ENCODE measurements around the gene NPIPA3.
"Not testable (repeated sequence)": the region's sequence is repeated elsewhere in the genome, so short reads cannot be mapped to it uniquely, and the experiment has no call there.

The NPIPA3 gene

DNA sequence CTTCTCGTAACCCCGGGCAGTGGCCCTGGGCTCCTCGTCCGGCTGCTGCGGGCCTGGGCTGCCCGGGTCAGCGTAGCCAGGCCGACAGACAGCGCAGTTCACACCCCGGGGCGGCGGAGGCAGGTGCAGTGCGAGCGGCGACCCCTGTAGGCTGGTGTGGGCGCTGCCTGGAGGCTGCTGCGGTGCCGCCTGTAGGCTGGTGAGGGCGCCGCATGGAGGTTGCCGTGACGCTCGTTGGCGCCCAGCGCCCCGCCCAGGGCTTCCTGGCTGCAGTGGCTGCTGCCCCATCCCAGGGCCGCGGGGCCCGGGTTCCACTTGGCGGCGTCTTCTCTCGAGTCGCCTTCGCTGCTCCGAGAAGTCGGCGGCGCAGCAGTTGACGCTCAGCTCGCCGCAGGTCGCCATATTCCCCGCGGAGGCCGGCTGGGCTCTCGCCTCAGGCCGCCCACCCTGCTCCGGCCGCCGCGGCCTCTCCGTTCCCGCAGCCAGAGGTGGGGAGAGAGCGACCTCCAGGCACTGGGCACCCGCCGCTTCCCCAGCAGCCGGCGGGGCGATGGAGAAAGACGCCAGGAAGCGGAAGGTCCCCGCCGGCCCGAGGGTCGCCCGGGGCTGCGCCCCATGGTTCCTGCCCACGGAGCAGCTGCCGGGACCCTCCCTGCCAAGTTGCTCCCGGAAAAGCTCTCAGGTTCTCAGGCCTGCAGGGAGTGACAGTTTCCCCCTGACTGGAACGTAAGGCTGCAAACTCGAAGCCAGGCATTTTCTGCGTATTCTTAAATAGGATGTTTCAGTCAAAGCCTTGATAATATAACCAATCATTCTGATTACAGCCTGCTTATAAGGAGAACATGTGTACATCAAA is at the start of gene NPIPA3:
Gene NPIPA3 (plus strand): TSS at position 256 of the 856 bp plus-strand sequence. CDS start 5,533 bp downstream, outside the sequence.
- not testable (repeated sequence) for DNase-seq

GRCh38 chr16:14658063-14658462 is 45.1 kb upstream of the NPIPA3 start:
- no peak for DNase-seq

- DNase-seq, result no peak
Observed at GRCh38 chr16:14667347-14668266, 35.6 kb upstream of the NPIPA3 start.

DNA sequence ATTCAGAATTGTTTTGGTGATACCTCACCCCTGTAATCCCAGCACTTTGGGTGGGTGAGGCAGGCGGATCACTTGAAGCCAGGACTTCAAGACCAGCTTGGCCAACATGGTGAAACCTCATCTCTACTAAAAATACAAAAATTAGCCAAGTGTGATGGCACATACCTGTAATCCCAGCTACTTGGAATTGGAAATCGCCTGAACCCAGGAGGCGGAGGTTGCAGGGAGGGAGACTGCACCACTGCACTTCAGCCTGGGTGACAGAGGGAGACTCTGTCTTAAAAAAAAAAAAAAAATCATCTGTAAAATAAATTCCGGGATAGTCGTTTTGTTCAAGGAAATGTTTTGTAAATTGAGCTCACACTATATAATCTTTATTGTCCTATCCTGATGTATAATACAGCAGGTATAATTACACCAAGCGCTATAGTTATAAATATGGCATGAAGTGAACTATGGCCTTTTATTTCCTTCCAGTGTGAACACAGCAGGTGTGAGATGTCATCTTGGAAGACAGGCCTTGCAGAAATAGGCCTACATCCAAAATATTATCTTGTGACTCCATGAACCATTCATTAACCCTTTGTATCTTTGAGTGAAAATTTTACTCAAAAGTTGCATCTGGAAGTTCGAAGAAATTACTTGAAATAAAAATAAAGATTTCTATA is 34.5 kb upstream of the NPIPA3 start:
- DNase-seq, result no peak

GRCh38 chr16:14669776-14670175 is 33.4 kb upstream of the NPIPA3 start:
- DNase-seq, result no peak

DNA sequence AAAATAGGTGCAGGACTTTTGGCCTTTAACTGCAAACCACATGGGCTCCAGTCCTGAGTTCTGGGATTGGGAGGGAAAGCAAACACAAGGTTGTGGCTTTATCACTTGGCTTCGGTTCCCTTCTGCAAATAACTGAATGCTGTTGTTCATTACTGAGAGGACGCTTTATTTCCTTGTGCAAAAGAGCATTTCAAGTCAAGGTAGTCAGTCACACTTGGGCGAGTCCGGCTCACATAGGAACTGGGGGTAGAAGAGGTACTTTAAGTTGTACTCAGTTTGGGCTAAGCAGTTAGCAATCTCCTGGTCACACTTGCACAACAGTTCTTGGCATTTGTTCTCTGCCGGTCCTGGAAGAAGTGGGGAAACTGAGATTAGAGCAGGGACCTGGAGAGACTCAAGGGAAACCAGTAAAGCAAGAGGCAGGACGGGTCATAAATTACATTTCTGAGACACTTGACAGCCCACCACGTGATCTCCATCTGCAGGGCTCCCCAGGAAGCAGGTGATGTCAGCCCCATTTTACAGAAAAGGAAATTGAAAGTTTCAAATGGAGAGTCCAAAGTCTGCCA is 30.7 kb upstream of the NPIPA3 start:
- DNase-seq, result no peak

DNA sequence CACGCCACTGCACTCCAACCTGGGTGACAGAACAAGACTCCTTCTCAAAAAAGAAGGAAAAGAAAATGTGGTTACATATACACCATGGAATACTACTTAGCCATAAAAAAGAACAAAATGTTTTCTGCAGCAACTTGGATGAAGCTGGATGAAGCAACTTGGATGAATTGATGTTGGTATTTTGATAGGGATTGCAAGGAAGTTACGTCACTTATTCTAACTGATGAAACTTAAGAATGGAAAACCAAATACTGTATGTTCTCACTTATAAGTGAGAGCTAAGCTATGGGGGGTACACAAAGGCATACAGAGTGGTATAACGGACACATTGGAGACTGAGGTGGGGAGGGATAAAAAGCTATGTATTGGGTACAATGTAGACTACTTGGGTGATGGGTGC is 26.6 kb upstream of the NPIPA3 start:
- no peak for DNase-seq

DNA sequence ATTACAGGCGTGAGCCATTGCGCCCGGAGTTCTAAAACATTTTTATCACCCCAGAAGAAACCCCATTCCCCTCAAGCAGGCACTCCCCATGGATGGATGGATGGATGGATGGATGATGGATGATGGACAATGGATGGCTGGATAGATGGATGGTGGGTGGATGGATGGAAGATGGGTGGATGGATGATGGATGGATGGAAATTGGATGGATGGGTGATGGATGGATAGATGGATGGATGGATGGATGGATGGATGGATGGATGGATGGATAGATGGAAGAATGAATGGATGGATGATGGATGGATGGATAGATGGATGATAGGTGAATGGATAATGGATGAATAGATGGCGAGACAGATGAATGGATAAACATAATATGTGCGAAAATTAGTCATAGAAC is 25.6 kb upstream of the NPIPA3 start:
- DNase-seq, result no peak

DNA sequence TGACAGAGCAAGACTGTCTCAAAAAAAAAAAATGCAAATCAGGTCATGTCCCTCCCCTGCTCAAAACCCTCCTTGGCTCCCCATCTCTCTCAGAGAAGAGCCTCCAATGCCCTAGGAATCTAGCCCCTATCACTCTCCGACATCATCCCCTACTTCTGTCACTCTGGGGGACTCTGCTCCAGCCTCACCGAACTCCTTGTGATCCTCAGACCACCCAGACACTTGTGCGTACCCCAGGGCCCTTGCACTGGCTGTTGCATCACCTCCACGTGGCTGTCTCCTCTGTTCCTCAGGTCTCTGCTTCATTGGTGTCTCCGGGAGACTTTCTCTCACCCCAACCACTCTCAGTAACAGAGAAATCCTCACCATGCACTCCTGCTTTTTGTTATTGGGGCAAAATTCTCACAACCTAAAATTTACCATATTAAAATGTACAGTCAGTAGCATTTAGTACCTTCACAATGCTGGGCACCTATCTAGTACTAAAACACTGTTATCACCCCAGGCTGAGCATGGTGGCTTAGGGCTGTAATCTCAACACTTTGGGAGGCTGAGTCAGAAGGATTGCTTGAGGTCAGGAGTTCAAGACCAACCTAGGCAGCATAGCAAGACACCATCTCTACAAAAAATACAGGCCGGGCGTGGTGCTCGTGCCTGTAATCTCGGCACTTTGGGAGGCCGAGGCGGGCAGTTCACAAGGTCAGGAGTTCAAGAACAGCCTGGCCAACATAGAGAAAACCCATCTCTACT is 24.3 kb upstream of the NPIPA3 start:
- no peak for DNase-seq

DNA sequence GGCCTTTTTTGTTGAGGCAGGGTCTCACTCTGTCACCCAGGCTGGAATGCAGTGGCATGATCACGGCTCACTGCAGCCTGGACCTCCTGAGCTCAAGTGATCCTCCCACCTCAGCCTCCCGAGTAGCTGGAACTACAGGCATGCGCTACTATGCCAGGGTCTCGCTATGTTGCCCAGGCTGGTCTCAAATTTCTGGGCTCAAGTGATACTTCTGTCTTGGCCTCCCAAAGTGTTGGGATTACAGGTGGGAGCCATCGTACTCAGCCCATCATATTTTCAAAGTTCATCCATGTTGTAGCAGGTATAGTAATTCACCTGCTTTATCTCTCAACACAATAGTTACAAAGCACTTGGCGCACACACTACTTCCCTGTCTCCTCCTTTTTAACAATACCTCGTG is 22.8 kb upstream of the NPIPA3 start:
- DNase-seq, result not testable (repeated sequence)

DNA sequence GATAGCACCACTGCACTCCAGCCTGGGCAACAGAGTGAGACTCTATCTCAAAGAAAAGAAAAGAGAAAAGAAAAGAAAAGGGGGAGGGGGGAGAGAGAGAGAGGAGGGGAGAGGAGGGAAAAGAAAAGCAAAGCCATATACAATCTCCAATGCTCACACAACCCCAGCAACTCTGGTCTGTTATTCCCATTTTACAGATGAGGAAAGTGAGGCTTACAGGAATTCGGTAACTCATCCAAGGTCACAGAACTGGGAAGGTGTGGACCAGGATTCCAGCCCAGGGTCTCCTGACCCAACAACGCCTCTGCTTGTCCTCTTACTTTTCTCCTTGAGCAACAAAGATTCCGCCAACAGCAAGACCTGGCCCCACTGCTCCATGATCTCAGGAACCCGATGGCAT is 22.1 kb upstream of the NPIPA3 start:
- DNase-seq, result no peak

DNA sequence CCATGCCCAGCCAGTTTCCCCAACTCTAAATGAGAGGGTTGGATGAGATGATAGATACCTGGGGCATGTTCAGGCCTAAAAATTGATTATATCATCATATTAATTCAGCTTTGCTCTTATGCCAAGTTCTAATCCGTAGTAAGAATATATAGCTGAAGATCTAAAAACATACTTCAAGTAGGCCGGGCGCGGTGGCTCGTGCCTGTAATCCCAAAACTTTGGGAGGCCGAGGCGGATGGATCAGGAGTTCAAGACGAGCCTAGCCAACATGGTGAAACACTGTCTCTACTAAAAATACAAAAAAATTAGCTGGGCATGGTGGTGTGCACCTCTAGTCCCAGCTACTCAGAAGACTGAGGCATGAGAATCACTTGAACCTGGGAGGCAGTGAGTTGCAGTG is 21.1 kb upstream of the NPIPA3 start:
- no peak for DNase-seq

GRCh38 chr16:14685870-14686793 is 17.1 kb upstream of the NPIPA3 start:
- DNase-seq, result not testable (repeated sequence)

DNA sequence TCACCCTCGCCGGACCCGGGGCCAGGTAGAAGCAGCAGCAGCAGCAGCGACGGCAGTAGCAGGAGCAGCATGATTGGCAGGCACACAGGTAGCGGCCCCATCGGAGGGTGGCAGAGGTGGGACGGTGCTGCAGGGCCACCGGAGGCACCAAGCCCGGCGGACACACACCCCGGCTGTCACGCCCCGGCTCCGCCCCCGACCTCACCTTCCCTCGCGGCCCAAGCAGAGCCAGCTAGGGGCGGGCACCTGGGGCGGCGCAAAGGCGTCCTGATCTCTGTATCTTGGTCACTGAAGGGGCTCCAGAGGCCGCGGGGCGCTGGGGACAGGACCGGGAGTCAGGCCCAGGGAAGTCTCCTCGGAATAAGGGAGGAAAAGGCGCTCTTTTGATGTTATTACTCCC is 9.1 kb upstream of the NPIPA3 start, which contains the start of gene PLA2G10:
Gene PLA2G10 (minus strand): TSS at position 180 of the 400 bp plus-strand sequence. CDS start 79 bp downstream, at position 101.
- not testable (repeated sequence) for DNase-seq

- DNase-seq, result not testable (repeated sequence)
Observed at GRCh38 chr16:14701859-14702258, 1.4 kb upstream of the NPIPA3 start.

GRCh38 chr16:14702672-14703071 is 539 bp upstream of the NPIPA3 start:
- not testable (repeated sequence) for DNase-seq

DNA sequence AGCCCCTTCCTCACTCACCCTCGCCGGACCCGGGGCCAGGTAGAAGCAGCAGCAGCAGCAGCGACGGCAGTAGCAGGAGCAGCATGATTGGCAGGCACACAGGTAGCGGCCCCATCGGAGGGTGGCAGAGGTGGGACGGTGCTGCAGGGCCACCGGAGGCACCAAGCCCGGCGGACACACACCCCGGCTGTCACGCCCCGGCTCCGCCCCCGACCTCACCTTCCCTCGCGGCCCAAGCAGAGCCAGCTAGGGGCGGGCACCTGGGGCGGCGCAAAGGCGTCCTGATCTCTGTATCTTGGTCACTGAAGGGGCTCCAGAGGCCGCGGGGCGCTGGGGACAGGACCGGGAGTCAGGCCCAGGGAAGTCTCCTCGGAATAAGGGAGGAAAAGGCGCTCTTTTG is 30.0 kb downstream of the NPIPA3 start:
- DNase-seq, result not testable (repeated sequence)

- DNase-seq, result not testable (repeated sequence)
Observed at GRCh38 chr16:14740832-14741385, 37.7 kb downstream of the NPIPA3 start.

DNA sequence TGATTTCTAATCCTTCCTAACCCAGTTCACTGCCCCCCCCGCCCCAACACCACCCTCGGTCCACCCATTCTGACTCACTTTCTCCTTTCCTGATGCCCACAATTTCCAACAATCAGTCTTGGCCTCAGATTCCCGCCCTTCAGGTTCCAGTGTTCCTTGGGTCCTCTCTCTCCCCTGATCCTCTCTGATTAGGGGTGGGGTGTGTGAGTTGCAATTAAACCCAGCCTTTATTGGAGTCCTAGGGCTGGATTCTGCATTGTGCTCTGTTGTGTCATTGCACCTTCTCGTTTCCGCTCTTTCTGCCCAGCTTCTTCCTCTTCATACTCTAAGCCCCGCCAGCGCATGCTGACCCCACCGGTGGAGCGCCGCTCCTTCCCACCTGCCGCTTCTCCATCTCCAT is 38.6 kb downstream of the NPIPA3 start:
- DNase-seq, result not testable (repeated sequence)
